SK-N-MC (cell line): ENCODE data around the gene MPP7.
"Not testable (repeated sequence)": the region's sequence is repeated elsewhere in the genome, so short reads cannot be mapped to it uniquely, and the experiment has no call there.

Source experiments
- DNase-seq: peaks from one replicate; pipeline ENCODE4 v3.0.0-alpha.2; 2011; ENCODE audit warnings: low read depth, low spot score
- H3K27ac ChIP-seq: fragments of 200-600 bp; sonication (generic); 2 replicates; pipeline ENCODE4 v1.5.1; 2016; ENCODE audit warnings: mixed run types
- H3K36me3 ChIP-seq: fragments of 200-600 bp; sonication (generic); 2 replicates; pipeline ENCODE4 v1.6.1; 2017; ENCODE audit warnings: antibody characterized with exemption, low read length, mixed read lengths; ENCODE audit not compliant: insufficient read depth
- H3K4me3 ChIP-seq: fragments of 200-600 bp; sonication (generic); 2 replicates; pipeline ENCODE4 v1.5.1; 2016
- H3K9ac ChIP-seq: fragments of 200-600 bp; sonication (generic); 2 replicates; pipeline ENCODE4 v1.8.0; 2017; ENCODE audit warnings: mixed run types, mixed read lengths; ENCODE audit not compliant: insufficient read length
- H3K9me3 ChIP-seq: fragments of 200-600 bp; sonication (generic); 2 replicates; pipeline ENCODE4 v1.6.1; 2017; ENCODE audit warnings: low read depth, mild to moderate bottlenecking, antibody characterized with exemption, low read length, moderate library complexity, mixed read lengths
- EZH2 ChIP-seq: fragments of 200-600 bp; sonication (generic); IDR thresholded peaks from one replicate; pipeline ENCODE4 v1.6.1; 2017; ENCODE audit warnings: antibody characterized with exemption
- FOXP2 ChIP-seq: optimal IDR thresholded peaks from 2 replicates; pipeline ENCODE3; 2011; ENCODE audit warnings: mild to moderate bottlenecking, moderate library complexity; ENCODE audit not compliant: insufficient read depth; ENCODE audit errors: extremely low read length, control extremely low read depth
- POLR2AphosphoS5 ChIP-seq: IDR thresholded peaks from 2 replicates; pipeline ENCODE4 v1.6.1; 2012; ENCODE audit warnings: mild to moderate bottlenecking, low read depth, low read length, borderline replicate concordance

The MPP7 gene

DNA sequence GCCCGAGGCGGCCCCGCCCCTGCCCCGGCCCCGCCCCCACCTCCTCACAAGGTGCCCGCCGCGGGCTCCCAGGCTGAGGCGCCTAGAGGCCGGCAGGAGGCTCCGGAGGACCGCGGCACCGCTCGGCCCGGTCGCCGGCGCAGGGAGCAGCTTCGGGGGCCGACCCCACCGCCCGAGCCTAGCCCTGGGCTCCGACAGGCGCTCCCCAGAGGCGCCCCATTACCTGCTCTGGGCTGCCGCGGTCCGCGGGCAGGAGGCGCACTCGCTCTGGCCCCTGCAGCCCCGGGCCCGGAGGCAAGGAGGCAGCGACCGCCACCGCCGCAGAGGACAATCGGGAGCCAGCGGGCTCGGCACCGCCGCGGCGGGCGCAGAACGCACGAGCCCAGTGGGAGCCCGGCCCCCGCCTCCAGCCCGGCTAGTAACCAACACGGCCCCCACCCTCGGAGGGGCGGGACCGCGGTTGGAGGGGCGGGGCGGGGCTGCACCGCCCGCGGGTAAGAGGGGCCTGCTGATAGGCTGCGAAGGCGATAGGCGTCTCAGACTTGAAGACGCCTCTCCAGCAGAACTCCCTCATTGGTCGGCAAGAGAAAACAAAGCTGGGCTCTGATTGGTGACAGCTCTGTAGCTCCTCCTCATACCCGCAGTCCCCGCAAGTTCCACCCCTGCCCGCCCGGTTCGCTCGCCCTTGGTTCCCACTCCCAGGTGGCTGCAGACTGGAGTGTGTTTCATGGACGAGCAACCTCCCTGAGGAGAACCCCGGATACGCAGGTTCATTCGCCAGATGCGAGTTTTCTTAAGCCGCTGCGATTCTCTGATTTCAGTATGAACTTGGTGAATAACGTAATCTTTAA is at the start of gene MPP7:
TSS of gene MPP7 (minus strand) at position 427 of the 851 bp plus-strand sequence. CDS start 64,460 bp downstream, outside the sequence.
- TF ChIP-seq POLR2AphosphoS5 (peak; percentile 37; the same call in 1 of the 2 replicates), EZH2 (no peak), FOXP2 (no peak)
- Histone ChIP-seq H3K9me3 (no peaks in the 10 kb centered on the region), H3K4me3 (peak within 1 kb of the TSS; percentile 76), H3K9ac (peak within 1 kb of the TSS; percentile 51), H3K27ac (no peak within 1 kb of the TSS), H3K36me3 (no peaks in the 10 kb centered on the region)
- peak; percentile 73 for DNase-seq

DNA sequence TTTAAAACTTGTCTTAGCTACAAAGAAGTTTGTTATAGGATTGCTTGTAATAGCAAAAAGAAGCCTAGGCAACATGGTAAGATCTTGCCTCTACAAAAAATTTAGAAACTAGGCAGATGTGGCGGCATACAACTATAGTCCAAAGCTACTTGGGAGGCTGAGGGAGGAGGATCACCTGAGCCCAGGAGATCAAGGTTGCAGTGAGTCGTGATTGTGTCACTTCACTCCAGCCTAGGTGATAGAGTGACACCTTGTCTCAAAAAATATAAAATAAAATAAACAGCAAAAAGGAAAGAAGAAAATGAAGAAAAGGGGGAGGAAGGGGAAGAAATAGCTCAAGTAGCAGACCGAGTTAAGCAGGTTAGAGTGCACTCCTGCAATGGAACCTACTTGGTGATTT is 47.0 kb upstream of the MPP7 start:
- no peak for DNase-seq
- Histone ChIP-seq H3K36me3 (no peaks in the 10 kb centered on the region), H3K9me3 (no peaks in the 10 kb centered on the region), H3K4me3 (no peak overlapping the region), H3K27ac (no peak overlapping the region), H3K9ac (no peak overlapping the region)
- TF ChIP-seq POLR2AphosphoS5 (no peak), FOXP2 (no peak), EZH2 (no peak)

DNA sequence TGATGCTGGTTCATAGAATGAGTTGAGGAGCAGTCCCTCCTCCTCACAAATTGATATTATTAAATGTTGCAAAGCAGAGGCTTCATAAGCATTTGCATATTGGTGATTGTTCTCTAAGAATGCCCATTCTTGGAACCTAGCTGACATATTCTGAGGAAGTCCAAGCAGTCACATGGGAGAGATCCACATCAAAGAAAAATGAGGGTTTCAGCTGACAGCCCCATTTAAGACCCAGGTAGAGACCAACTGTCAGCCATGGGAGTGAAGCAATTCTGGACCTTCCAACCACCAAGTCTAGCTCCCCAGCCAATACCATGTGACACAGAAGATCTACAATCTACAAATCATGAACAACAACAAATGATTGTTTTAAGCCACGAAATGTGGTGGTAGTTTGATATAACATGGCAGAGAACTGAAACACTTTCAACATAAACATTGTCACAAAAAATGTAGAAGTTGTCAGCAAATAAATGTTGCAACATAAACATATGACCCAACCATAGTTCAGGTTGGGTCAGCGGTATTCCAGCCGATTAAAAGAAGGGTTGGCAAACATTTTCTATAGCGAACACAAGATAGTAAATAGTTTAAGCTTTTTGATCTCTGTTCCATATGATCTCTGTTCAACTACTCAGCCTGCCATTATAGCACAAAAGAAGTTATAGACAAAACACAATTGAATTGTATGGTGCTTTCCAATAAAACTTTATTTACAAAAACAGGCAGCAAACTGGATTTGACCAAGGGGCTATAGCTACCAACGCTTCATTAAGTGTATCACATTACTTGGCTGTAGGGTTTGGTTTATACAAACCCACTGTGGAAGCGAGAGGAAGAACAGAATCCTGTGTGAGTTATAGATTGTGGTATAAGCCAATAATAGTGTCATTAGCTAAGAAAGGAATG is 41.4 kb upstream of the MPP7 start:
- no peak for DNase-seq
- TF ChIP-seq FOXP2 = no peak
- no peak for TF ChIP-seq EZH2
- no peak for TF ChIP-seq POLR2AphosphoS5
- H3K4me3 ChIP-seq = no peak overlapping the region
- no peak overlapping the region for H3K9ac ChIP-seq
- no peak overlapping the region for H3K27ac ChIP-seq
- no peaks in the 10 kb centered on the region for H3K36me3 ChIP-seq
- no peaks in the 10 kb centered on the region for H3K9me3 ChIP-seq

DNA sequence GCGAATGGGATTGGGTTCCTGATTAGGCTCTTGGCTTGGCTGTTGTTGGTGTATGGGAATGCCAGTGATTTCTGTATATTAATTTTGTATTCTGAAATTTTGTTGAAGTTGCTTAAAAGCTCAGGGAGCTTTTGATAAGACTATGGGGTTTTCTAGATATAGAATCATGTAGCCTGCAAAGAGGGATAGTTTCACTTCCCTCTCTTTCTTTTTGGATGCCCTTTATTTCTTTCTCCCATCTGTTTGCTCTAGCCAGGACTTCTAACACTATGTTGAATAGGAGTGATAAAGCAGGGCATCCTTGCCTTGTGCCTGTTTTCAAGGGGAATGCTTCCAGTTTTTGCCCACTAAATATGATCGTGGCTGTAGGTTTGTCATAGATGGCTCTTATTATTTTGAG is 40.4 kb upstream of the MPP7 start:
- no peak overlapping the region for H3K4me3 ChIP-seq
- TF ChIP-seq POLR2AphosphoS5 (no peak), FOXP2 (no peak), EZH2 (no peak)

DNA sequence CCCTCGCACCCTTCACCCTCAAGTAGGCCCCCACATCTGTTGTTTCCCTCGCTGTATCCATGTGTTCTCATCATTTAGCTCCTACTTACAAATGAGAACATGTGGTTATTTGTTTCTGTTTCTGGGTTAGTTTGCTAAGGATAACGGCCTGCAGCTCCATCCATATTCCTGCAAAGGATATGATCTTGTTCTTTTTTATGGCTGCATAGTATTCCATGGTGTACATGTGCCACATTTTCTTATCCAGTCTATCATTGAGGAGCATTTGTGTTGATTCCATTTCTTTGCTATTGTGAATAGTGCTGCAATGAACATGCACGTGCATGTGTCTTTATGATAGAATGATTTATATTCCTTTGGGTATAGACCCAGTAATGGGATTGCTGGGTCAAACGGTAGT is 38.8 kb upstream of the MPP7 start:
- not testable (repeated sequence) for H3K9ac ChIP-seq, H3K9me3 ChIP-seq, H3K36me3 ChIP-seq, DNase-seq, H3K27ac ChIP-seq, H3K4me3 ChIP-seq

More for the DNA sequence above, 40.4 kb upstream of the MPP7 start:
- no peak overlapping the region for H3K9ac ChIP-seq
- no peaks in the 10 kb centered on the region for H3K9me3 ChIP-seq
- H3K36me3 ChIP-seq = no peaks in the 10 kb centered on the region
- DNase-seq = no peak
- H3K27ac ChIP-seq = no peak overlapping the region

DNA sequence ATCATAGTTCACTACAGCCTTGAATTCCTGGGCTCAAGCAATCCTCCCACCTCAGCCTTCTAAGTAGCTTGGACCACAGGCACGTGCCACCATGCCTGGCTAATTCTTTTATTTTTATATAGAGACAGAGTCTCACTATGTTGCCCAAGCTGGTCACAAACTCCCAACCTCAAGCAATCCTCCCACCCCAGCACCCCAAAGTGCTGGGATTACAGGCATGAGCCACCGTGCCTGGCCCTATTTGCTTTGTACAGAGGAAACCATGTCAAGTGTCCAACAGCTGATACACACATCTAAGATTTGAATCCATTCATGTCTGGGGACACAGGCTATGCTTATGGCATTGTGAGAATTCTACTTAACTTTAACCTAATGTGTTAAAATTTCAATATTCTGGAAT is 29.9 kb upstream of the MPP7 start:
- no peak overlapping the region for H3K9ac ChIP-seq
- no peak overlapping the region for H3K4me3 ChIP-seq
- no peak overlapping the region for H3K27ac ChIP-seq
- no peaks in the 10 kb centered on the region for H3K9me3 ChIP-seq
- no peaks in the 10 kb centered on the region for H3K36me3 ChIP-seq
- DNase-seq = no peak
- TF ChIP-seq POLR2AphosphoS5 (no peak), EZH2 (no peak), FOXP2 (no peak)

DNA sequence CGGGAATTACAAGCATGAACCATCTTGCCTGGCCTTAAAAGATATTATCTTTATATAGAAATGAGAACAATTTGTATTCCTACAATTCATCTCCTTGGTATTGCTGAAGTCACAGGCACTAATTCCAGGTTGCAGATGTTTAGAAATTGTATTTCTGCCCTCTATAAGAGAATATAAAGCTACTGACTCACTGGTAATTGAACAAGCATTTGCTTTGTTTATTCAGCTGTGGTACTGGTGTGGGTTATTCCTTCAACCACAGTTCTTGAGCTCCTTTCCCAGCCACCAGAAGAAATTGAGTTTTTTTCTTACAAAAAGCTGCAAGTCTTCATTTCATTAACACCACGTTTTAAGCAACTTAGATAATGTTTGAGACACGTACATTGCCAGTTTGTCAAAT is 29.0 kb upstream of the MPP7 start:
- DNase-seq = no peak

DNA sequence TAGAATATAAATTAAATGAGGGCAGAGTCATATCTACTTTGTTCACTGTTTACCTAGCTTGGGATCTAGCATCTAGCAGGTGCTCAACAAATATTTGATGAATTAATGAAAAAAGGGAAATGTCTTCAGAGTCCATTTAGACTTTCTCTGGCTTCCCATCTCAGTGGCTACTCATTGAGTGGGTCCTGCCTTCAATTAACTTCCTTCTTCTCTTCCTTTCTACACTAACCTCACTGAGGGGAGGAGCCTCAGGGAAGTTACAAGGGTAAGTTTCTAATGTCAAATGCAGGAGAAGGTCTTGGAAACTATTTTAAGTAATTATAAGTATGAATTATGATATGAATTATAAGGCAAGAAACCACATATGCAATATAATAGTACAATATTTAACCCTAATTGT is 28.2 kb upstream of the MPP7 start:
- H3K9ac ChIP-seq = no peak overlapping the region
- no peak overlapping the region for H3K4me3 ChIP-seq
- no peak for TF ChIP-seq FOXP2
- TF ChIP-seq POLR2AphosphoS5 = no peak
- no peak for TF ChIP-seq EZH2
- H3K36me3 ChIP-seq = no peaks in the 10 kb centered on the region
- no peak overlapping the region for H3K27ac ChIP-seq
- DNase-seq = no peak
- H3K9me3 ChIP-seq = no peaks in the 10 kb centered on the region

More for the DNA sequence above, 29.0 kb upstream of the MPP7 start:
- H3K4me3 ChIP-seq = no peak overlapping the region
- H3K36me3 ChIP-seq = no peaks in the 10 kb centered on the region
- no peaks in the 10 kb centered on the region for H3K9me3 ChIP-seq
- no peak for TF ChIP-seq POLR2AphosphoS5
- TF ChIP-seq FOXP2 = no peak
- TF ChIP-seq EZH2 = no peak
- no peak overlapping the region for H3K27ac ChIP-seq
- no peak overlapping the region for H3K9ac ChIP-seq

DNA sequence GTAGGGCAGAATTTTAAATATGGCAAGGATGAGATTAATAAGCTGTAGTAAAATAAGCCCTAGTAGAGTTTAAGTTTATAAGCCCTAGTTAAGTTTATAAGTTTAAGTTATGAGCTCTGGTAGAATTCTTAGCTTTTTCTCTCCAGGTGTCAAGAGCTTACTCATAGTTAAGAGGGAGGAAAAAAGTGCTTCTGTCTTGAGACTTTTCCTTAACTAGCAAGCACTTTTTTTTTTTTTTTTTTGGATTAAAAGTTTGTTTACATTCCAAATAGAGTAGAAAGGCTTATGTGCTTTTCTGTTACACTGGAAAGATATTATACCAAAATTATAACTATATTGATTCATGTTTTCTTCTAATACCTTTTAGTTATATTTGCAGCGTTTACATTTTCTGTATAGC is 25.5 kb upstream of the MPP7 start:
- no peak overlapping the region for H3K27ac ChIP-seq
- no peaks in the 10 kb centered on the region for H3K9me3 ChIP-seq
- H3K9ac ChIP-seq = no peak overlapping the region
- no peaks in the 10 kb centered on the region for H3K36me3 ChIP-seq
- no peak for DNase-seq
- no peak overlapping the region for H3K4me3 ChIP-seq
- TF ChIP-seq EZH2 (no peak), FOXP2 (no peak), POLR2AphosphoS5 (no peak)
